ENCODE results near the gene SSH3.

Gene SSH3

DNA sequence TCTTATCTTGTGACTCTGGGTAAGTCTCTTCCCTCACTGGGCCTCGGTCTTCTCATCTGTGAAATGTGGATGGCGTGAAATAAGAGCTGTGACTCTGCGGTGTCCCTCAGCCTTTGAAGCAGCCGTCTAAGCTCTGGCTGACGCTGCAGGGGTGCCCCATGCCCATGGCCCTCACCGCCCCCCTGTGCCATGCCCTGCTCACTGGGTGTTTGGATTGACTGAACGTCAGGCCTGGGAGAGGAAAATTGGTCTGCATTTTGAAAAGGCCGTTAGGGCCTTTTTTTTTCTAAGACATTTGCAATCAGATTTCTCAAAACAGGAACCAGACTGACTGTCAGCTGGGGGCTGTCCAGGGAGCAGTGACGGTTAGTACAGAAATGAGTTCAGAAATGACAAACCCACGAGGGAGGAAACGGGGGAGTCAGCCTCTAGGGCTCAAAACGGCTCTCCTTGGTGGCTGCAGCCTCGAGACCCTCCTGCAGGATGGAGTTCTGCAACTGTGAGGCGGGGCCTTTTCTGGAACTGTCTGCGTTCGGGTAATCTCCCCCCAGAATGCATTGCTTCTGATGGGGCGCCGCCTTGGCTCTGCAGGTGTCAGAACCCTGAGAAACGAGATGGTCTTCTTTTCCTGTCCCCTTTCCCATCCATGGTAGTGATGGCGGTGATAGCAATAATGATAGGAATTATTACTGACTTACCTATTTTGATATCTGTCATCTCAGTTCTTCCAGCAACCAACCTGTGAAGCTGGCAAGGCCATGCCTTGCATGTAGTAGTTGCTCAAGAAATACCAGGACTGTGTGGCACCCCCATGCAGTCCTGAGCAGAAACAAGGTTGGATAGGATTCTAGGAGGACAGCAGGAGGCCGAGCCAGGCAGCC, 35.0 kb upstream of the SSH3 start:
- no peak for DNase-seq

DNA sequence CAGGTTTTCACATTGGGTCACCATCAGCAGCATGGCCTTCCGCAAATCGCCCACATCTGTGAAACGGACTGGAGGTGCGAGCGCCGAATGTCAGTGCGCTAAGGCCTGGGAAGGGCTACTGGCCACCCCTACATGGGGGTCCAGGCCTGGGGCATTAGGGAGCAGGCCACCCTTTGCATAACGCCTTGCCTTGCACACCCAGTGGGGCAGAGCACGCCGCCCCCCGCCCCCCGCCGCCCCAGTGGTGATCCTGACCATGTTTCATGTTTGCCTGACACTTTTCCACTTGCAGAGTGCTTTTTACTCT, 34.4 kb upstream of the SSH3 start:
- DNase-seq: no peak

- DNase-seq: no peak
These were observed 33.7 kb upstream of the SSH3 start for GRCh38 chr11:67269401-67270255.

DNA sequence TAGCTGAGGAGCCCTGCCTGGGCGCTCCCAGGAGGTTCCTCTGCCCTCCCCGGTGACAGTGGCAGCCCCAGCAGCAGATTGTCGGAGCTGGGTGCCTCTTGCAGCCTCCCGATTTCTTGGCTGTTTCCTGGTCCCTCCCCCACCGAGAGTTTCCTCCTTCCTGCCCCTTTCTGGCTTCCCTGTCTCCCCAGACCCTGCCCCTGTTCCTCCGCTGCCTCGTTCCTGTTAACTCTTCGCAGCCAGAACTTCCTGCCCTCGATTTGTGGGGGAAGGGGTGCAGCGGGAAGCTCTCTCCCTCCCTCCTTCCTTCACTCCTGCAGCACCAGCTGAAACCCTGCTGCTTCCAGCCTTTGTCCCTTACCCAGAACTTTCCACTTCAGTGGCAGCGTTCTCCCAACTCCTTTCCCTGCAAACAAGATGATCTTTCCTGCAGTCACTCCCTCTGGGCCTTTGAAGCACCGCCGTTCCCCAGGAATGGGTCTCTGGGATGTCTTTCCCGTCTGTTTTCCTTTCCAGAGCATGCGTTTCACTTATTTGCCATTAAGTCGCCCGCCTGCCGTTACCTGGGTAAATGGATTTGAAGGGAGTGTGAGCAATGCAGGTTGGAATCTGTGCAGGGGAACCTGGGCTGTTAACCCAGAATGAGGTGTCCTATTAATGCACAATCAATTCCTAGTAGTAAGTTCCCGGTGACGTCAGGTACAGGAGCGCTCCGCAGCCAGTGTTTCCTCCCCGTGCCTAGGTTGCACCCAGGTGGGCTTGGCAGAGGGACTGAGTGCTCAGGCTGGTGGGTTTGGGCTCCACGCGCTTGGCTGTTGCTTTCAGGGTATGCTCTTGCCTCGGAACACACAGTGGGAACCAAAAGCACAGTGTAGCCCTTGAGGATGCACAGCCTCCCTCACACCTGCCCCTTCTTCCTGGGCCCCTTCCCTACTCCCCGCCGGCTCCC, 32.8 kb upstream of the SSH3 start:
- no peak for DNase-seq

DNA sequence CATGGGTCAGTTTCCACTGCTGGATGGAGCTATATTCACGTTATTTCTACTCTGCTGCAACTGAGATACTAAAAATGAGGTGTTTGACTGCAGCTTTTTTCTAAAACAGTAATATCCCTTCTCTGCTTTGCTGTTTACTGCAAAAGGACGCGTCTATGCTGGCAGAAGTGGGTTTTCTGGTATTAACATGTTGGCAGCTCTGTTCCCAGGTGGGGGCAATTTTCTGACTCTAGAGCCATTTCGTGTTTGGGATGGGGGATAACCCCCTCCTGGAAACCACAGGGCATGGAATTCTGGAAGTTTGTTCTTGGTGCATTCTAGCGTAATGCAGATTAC, 32.2 kb upstream of the SSH3 start:
- DNase-seq: no peak

- no peak for DNase-seq
These were observed 31.6 kb upstream of the SSH3 start for GRCh38 chr11:67271541-67272284.

- no peak for DNase-seq
These were observed 30.7 kb upstream of the SSH3 start for GRCh38 chr11:67272327-67273259.

DNA sequence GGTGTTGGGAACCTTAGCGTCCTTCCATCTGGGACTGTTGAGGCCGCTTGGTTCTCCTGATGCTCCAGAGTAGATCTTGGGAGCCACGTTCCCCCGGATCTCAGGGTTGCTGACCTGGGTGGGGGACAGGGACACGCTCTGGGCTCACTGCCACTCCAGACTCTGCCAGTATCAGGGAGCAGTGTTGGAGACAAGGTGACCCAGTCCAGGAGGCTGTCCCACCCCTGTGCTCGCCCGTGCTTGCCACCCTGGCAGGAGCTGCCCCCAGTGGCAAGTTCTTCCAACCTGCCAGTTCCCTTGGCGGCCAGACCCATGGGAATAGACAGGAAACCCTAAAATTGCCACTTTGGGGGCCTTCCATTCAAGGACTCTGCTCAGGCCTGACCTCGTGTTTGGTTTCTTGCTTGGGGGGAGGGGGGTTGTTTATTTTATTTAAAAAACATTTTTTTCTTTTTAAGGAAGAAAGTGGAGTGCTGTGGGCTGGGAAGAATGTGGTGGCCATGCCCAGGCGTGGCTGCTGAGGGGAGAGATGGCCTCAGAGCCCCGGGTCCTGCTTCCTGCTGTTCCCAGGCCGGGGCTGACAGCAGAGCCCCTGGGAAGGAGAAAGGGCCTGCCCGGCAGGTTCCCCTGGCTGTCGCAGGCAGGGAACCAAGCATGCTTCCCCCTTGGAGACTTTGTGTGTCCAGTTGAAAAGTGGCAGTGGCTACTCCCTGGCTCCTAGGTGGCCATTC, 29.9 kb upstream of the SSH3 start:
- DNase-seq: no peak

DNA sequence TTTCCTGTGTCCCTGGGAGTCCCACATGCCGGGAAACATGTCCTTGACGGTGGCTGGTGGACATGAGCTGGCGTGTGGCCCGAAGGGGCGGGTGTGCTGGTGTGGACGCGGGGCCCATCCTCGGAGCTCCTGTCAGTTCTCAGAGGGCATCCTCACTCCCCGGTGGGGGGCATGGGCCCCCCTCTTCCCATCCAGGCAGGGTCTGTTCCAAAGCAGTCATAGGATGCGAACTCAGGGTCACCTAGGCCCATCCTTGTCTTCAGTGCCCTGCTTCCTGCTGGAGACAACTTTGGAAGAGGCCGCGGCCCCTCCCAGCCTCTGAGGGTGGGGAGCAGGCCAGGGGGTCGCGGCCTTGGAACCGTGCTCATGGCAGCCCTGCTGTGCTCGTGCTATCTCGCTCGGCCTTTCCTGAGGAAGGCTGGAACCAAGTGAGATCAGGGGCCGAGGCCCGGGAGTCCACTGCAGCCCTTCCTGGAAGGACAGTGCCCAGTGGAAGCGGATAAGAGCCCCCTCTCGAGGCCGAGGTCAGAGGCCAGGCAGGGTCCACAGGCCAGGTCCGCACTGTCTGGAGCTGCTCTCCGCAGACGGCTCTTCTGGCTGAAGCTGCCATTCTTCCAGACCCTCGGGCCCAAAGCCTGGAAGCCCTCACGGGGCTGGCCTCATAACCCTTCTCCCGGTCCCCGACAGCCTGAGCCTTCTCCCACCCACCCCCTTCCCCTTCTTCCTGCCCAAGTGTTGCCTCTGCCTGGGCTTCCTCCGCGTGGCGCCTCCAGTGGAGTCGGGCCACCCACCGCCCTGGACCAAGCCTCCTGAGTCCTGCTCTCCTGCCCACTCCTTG, 28.3 kb upstream of the SSH3 start:
- DNase-seq: no peak

- no peak for DNase-seq
These were observed 27.5 kb upstream of the SSH3 start for GRCh38 chr11:67275606-67276409.

- DNase-seq: no peak
These were observed 26.5 kb upstream of the SSH3 start for GRCh38 chr11:67276781-67277230.

GRCh38 chr11:67277231-67277961, 25.9 kb upstream of the SSH3 start:
- DNase-seq: no peak

- no peak for DNase-seq
These were observed 25.0 kb upstream of the SSH3 start for GRCh38 chr11:67278135-67278938.

GRCh38 chr11:67278939-67279588, 24.3 kb upstream of the SSH3 start:
- DNase-seq: no peak

- DNase-seq: no peak
These were observed 23.6 kb upstream of the SSH3 start for GRCh38 chr11:67279589-67280340.

- DNase-seq: no peak
These were observed 23.0 kb upstream of the SSH3 start for GRCh38 chr11:67280341-67280787.
